Activated B cell treated with CpG ODN at 0.5 μM for 24 hours (primary cell): Measurements from ENCODE around the gene QKI. TPM values are rescaled to one million over a fixed set of nuclear protein-coding genes. Genes with fewer than 3 reads are reported as not detected.

ENCODE experiments used
- ATAC-seq: fragments of 200-7000 bp; cut with Tn5 transposase; one replicate; pipeline ENCODE4 v1.10.0; 2021; ENCODE audit warnings: low read depth, mild to moderate bottlenecking, moderate library complexity
- CTCF ChIA-PET: fragments of 350-600 bp; sonication (Branson Sonifier 250); formaldehyde crosslinking; loops from one replicate; lab custom pipeline; 2021; ENCODE audit warnings: antibody characterized with exemption; lab: Charles Lee
- POLR2A ChIA-PET: fragments of 350-600 bp; sonication (Branson Sonifier 250); formaldehyde crosslinking; loops from one replicate; lab custom pipeline; 2021; ENCODE audit warnings: antibody characterized with exemption; lab: Charles Lee
- DNase-seq: peaks from one replicate; pipeline ENCODE4 v3.0.0; 2022
- H3K27ac Mint-ChIP-seq: one replicate; pipeline ENCODE4 v1.8.0; 2020; ENCODE audit warnings: mixed read lengths
- H3K27me3 Mint-ChIP-seq: one replicate; pipeline ENCODE4 v1.8.0; 2021; ENCODE audit warnings: mixed read lengths
- H3K36me3 Mint-ChIP-seq: one replicate; pipeline ENCODE4 v1.8.0; 2021; ENCODE audit warnings: low read depth, mixed read lengths
- H3K4me1 Mint-ChIP-seq: one replicate; pipeline ENCODE4 v1.8.0; 2021; ENCODE audit warnings: mixed read lengths
- H3K4me3 Mint-ChIP-seq: one replicate; pipeline ENCODE4 v1.8.0; 2020; ENCODE audit warnings: mild to moderate bottlenecking, mixed read lengths
- H3K9me3 Mint-ChIP-seq: one replicate; pipeline ENCODE4 v1.8.0; 2020; ENCODE audit warnings: mixed read lengths
- CTCF ChIP-seq: fragments of 200-600 bp; IDR thresholded peaks from one replicate; pipeline ENCODE4 v1.8.0; 2022; ENCODE audit warnings: antibody characterized with exemption, mild to moderate bottlenecking
- intact Hi-C: fragments of 100-400 bp; cut with micrococcal nuclease; formaldehyde crosslinking; loops from one replicate; pipeline ENCODE4 v1.15.1; 2024
- total RNA-seq: library from RNA; stranded (reverse); gene quantifications from 2 replicates; pipeline ENCODE4 v1.2.3, GENCODE V29; 2022

The QKI gene
- total RNA-seq, 1 donor from 2014 or later: 61.5 TPM

GRCh38 chr6:163501439-163501838 is 86.9 kb downstream of the QKI start:
- ATAC-seq (no peak), DNase-seq (no peak)
- POLR2A ChIA-PET: no interaction called here
- Mint-ChIP-seq H3K36me3 (peaks cover 34% of the 10 kb centered on the region), H3K27me3 (no peaks in the 10 kb centered on the region), H3K9me3 (peaks cover 19% of the 10 kb centered on the region), H3K4me3 (no peak overlapping the region), H3K4me1 (peaks cover 14% of the 10 kb centered on the region), H3K27ac (no peak overlapping the region)
- CTCF ChIA-PET: no interaction called here
- TF ChIP-seq CTCF: no peak
- intact Hi-C loops: no loop called here

- intact Hi-C loops: no loop called here
- ChIA-PET CTCF (no interaction called here), POLR2A (no interaction called here)
- no peaks in the 10 kb centered on the region for H3K27me3 Mint-ChIP-seq
- H3K36me3 Mint-ChIP-seq: peaks cover 43% of the 10 kb centered on the region
- H3K27ac Mint-ChIP-seq: no peak overlapping the region
- ATAC-seq: no peak
- H3K4me1 Mint-ChIP-seq: peaks cover 10% of the 10 kb centered on the region
- H3K9me3 Mint-ChIP-seq: peaks cover 30% of the 10 kb centered on the region
- no peak for TF ChIP-seq CTCF
- H3K4me3 Mint-ChIP-seq: no peak overlapping the region
- no peak for DNase-seq
Measured at GRCh38 chr6:163504984-163505640, 90.6 kb downstream of the QKI start.

- H3K27me3 Mint-ChIP-seq: no peaks in the 10 kb centered on the region
- ATAC-seq (no peak), DNase-seq (no peak)
- H3K27ac Mint-ChIP-seq: no peak overlapping the region
- H3K9me3 Mint-ChIP-seq: peaks cover 29% of the 10 kb centered on the region
- peaks cover 40% of the 10 kb centered on the region for H3K36me3 Mint-ChIP-seq
- ChIA-PET CTCF (no interaction called here), POLR2A (no interaction called here)
- H3K4me3 Mint-ChIP-seq: no peak overlapping the region
- intact Hi-C loops: no loop called here
- TF ChIP-seq CTCF: no peak
- H3K4me1 Mint-ChIP-seq: peaks cover 3% of the 10 kb centered on the region
Measured at GRCh38 chr6:163507965-163508364, 93.4 kb downstream of the QKI start.

GRCh38 chr6:163513003-163513402 is 98.5 kb downstream of the QKI start:
- ATAC-seq: no peak
- intact Hi-C loops: no loop called here
- POLR2A ChIA-PET: no interaction called here
- no peaks in the 10 kb centered on the region for H3K27me3 Mint-ChIP-seq
- no peak for DNase-seq
- no peak overlapping the region for H3K27ac Mint-ChIP-seq
- no peak overlapping the region for H3K4me3 Mint-ChIP-seq
- peaks cover 5% of the 10 kb centered on the region for H3K36me3 Mint-ChIP-seq
- H3K9me3 Mint-ChIP-seq: peaks cover 3% of the 10 kb centered on the region
- peaks cover 12% of the 10 kb centered on the region for H3K4me1 Mint-ChIP-seq
- no peak for TF ChIP-seq CTCF
- CTCF ChIA-PET: no interaction called here

DNA sequence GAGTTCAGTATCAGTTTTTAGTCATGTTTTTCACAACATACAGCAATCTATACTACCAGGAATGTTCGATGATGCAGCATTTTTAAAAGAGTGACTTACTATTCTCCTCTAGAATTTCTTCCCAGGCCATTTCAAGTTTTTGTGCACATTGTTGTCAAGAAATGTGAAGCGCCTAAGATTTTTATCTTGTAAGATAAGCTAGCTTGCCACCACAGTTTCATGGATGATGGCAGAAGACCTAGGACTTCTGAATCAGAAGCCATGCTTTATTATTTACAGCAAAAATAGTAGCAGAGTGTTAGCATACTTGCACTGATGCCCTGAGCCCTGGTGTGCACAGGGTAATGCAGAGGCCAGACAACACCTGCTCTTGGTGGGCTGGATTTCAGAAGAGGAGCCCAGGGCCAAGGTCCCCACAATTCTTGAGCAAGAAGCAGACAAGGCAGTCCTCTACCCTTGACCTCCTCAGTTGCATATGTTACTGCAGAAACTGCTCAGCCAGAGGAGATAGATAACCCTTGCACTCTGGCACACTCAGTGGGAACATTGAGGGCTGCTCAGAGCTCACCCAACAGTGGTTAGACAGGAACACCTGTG is 99.2 kb downstream of the QKI start:
- ChIA-PET POLR2A (no interaction called here), CTCF (no interaction called here)
- intact Hi-C loops: no loop called here
- DNase-seq (no peak), ATAC-seq (no peak)
- Mint-ChIP-seq H3K9me3 (no peaks in the 10 kb centered on the region), H3K4me1 (peaks cover 19% of the 10 kb centered on the region), H3K4me3 (no peak overlapping the region), H3K27me3 (no peaks in the 10 kb centered on the region), H3K27ac (no peak overlapping the region), H3K36me3 (peaks cover 2% of the 10 kb centered on the region)
- no peak for TF ChIP-seq CTCF
